Stimulated activated CD4-positive, alpha-beta T cell treated with anti-CD3 and anti-CD28 coated beads, Interleukin-12 subunit alpha, Interleukin-12 subunit beta, amount 100 ng/mL, for 4 hours (primary cell): ENCODE results near the gene SAMM50.

Experiments used
- DNase-seq: peaks from one replicate; pipeline ENCODE4 v3.0.0-alpha.2; 2020

Gene SAMM50

DNA sequence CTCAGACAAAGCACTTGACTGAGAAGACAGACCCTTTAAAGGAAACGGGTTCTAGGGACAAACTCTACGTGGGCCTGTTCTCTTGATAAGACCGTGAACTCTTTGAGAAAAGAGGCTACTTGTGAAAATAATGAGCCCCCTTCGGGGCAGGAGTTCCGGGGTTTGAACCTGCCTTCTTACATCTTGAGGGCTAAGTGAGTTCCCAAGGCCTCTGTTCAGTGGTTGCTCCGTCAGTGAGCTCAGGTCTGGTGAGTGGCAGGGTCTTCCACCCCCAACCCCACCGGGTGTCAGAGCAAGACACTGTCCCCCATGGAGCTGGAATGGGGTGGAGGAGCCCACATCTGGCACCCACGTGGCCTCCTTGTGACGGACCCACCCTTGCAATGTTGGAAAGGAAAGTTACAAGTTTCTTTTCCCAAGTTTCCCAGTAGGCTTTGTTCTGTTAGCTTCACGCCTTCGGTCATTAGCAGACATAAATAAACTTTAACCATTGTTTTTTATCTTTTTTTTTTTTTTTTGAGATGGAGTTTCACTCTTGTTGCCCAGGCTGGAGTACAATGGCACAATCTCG, 6.3 kb upstream of the SAMM50 start:
- DNase-seq, result no peak

GRCh38 chr22:43951391-43951790, 3.9 kb upstream of the SAMM50 start:
- no peak for DNase-seq

DNA sequence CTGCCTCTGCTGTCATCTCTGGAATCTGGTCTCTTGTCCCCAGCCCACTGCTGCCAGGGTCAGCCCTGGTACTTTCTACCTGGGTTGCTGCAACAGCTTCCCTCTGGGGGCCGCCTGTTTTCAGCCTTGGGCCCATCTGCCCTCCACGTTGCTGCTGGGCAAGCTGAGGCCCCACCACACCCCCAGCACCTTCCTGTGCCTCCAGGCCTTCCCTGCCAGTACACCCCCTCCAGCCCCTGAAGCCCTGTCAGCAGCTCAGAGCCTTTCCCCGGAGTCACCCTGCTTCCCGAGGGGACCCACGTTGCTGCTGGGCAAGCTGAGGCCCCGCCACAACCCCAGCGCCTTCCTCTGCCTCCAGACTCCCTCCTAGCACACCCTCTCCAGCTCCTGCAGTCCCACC, 3.3 kb upstream of the SAMM50 start:
- DNase-seq, result no peak

DNA sequence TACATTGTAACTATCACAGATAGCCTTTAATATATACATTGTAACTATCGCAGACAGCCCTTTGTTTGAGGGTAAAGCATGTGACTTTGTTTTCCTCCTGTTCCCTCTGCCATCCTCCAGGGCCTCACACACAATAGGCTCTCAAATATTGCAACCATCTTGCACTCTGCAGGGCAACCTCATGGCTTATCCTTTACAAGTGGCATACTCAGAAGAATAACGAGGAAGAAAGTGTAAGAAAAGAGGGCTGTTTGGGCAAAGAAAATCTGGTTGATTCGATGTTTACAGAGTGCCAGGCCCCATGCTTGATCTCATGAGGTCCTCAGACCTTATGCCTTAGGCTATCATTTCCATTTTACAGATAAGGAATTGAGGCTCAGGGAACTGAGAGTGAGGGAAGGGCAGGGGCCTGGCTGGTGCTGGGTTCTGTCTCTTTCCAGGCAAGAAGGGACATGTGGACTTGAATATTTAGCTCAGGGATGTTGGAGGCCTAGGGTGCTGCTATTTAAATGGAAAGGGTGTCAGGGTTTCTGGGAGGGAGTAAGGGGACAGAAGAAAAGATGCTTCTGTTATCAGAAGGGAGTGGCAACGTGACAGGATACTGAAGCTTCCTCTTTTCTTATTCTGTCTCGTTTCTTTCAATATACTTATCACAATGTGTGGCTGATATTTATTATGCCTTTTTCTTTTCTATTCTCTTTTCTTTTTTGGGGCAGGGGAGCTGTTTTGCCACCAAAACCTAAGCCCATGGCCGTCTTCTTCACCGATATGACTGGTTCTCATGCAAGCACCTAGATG, 1.1 kb upstream of the SAMM50 start:
- no peak for DNase-seq

GRCh38 chr22:43955883-43956782, 891 bp downstream of the SAMM50 start:
- no peak for DNase-seq

DNA sequence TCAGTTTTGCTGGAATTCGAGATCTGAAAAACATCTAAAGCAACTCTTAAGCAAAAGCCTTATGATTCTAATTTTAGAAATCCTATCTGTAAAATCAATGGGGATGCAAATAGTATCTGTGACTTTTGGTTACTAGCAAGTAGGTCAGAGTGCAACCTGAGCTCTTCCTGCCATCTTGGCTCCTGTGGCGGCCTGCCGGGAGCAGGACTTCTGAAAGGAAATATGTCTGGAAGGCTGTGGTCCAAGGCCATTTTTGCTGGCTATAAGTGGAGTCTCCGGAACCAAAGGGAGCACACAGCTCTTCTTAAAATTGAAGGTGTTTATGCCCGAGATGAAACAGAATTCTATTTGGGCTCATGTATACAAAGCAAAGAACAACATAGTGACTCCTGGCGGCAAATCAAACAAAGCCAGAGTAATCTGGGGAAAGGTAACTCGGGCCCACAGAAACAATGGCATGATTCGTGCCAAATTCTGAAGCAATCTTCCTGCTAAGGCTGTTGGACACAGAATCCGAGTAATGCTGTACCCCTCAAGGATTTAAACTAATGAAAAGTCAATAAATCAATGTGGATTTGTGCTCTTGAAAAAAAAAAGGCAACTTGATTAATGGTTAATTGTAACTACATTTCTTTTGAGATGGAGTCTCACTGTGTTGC, 1.7 kb downstream of the SAMM50 start:
- DNase-seq, result no peak

DNA sequence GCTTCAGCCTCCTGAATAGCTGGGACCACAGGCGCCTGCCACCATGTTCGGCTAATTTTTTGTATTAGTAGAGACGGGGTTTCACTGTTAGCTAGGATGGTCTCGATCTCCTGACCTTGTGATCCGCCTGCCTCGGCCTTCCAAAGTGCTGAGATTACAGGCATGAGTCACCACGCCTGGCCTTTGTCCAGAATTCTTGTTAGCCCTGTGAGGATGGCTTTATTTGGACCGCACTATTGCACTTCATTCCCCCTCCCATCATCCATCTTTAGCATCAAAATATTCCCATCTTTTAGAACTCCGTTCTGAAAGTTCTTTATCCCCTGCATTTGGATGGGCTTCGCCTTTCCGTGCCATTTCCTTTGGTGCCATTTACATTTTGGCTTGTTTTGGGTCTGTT, 2.6 kb downstream of the SAMM50 start:
- DNase-seq, result no peak

GRCh38 chr22:43964314-43964857, 9.1 kb downstream of the SAMM50 start:
- DNase-seq, result no peak

GRCh38 chr22:43967069-43967468, 11.8 kb downstream of the SAMM50 start:
- no peak for DNase-seq

GRCh38 chr22:43968614-43969013, 13.4 kb downstream of the SAMM50 start:
- DNase-seq, result no peak

DNA sequence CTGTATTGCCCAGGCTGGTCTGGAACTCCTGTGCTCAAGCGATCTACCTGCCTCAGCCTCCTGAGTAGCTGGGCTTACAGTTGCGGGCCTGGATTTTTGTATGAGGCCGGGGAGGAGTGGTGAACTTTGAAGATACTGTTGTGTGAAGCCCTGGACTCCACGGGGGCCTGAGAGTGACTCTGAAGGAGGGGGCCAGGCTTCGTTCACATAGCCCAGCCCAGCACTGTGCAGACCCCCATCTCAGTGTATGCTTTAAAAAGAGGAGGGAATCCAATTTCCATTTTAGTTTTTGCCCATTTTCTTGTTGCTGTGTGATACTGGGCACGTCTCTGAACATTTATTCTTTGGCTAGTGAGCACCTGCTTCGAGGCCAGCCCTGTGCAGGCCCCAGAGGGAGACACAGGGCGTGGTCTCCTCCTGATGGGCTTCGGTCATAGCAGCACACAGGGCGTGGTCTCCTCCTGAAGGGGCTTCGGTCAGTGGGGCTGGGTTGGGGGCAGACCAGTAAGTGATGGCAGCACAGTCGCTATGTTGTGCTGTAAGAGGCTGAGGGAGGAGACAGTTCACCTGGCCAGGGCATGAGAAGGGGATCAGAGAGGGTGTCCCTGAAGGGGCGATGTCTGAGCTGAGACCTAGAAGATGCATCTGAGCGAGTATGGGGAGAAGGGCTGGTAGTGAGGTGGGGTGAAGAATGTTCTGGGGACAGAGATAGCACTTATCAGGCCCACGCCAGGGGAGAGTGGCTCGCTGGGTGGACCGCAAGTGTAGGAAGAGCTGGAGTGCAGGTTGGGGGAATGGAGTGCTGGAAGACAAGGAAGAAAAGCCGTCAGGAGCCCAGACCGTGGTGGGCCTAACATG, 14.0 kb downstream of the SAMM50 start:
- no peak for DNase-seq

DNA sequence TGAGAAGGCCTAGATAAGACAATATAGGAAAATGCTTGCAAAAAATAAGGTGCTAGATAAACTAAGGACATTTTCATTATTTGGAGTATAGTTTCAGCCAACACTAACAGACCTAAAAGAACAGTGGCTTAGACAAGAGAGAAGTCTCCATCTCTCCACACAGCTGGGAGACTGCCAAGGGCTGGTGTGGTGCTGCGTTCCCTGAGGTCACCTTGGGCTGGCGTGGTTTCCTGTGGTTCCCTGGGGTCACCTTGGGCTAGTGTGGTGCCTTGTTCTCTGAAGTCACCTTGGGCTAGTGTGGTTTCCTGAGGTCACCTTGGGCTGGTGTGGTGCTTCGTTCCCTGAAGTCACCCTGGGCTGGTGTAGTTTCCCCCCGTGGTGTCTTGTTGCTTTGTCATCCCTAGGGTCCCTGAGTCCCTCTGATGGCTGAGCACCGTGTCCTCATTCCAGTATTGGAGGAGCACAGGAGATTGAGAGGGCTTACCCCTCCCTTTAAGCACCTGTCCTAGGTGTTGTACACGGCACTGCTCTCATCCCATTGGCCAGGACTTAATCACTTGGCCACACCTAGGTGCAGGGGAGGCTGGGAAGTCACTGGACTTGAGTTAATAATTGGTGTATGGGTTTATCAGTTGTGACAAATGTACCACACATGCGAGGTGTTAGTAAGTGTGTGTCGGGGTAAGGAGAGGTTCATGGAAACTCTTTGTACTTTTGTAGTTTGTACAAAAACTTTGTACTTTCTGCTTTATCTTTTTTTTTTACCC, 14.9 kb downstream of the SAMM50 start:
- no peak for DNase-seq

DNA sequence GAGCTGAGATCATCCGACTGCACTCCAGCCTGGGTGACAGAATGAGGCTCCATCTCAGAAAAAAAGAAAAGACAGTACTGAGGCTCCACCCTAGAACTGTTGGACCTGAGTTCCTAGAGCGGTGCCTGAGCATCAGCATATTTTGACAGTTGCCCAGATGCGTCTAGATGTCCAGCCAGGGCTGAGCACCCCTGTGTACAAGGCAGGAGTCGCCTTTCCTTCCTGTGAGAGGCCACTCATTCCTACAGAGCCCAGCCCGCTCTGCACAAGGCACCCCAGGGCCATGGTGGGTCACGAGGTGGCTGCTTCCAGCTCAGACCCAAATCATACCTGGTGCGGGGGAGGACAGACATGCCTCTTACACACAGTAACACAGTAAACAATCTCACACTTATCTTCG, 15.9 kb downstream of the SAMM50 start:
- DNase-seq, result no peak

DNA sequence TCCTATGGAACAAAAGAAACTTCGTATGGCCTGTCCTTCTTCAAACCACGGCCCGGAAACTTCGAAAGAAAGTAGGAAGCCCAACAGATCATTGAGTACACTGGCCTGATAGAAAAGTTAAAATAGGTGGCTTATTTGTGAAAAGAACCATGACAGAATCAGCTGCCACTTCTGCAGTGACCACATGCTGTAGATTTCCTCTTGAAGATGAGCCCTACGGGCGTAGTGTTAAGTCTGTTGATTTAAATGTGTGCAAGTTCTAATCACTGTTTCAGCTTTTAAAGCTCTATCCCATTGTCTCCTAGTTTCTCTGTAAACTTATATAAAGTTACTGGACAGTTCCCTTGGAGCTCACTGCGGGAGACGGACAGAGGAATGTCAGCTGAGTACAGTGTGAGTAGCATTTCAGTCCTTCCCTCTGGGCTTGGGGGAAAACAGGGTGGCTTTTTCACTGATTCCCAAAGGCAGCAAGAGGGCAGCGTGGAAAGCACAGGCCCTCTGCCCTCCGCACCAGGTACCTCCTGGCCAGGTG, 17.8 kb downstream of the SAMM50 start:
- no peak for DNase-seq

GRCh38 chr22:43974028-43974545, 18.8 kb downstream of the SAMM50 start:
- DNase-seq, result no peak

- DNase-seq, result no peak
These were observed 19.8 kb downstream of the SAMM50 start for GRCh38 chr22:43975041-43975440.

DNA sequence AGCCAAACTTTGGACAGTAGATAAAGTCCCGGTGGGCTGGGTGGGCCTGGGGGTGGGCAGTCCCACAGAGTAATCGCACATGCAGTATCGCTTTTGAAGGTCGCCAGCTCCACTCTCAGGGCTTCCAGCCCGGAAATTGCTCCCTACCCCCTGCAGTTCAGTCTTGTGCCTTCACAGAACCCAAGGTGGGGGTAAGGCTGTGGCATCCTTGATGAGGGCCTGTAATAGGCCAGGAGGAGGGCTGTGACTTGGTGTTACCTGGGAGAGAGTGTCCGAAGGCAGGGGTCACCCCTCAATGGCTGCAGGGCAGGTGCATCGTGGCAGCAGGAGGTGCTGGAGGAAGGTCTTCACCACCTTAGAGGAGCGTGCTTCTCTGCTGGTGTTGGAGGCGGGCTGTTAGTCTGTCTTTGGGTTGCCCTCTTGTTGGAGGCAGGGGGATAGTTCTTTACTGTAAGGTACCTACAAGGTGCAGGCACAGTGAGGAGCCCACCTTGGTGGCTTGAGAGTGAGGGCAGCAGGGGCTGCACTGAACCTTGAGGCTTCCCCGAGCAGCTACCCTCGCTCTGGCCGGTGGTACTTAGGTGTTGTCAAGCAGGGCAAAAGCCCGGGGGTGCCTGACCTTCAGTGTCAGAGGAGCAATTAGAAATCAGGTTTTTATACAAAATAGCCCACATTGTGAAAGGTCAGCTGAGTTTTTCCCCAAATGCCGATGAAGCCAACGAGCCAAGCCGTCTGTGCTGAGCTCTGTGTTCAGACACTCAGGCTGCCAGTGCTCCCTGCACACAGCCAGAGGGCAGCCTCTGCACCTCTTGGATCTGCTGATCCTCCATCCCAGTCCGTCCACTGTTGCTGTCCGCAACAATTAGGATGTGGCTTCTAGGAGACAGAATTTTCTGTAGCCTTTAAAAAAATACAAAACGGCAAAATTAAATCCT, 21.9 kb downstream of the SAMM50 start:
- no peak for DNase-seq

DNA sequence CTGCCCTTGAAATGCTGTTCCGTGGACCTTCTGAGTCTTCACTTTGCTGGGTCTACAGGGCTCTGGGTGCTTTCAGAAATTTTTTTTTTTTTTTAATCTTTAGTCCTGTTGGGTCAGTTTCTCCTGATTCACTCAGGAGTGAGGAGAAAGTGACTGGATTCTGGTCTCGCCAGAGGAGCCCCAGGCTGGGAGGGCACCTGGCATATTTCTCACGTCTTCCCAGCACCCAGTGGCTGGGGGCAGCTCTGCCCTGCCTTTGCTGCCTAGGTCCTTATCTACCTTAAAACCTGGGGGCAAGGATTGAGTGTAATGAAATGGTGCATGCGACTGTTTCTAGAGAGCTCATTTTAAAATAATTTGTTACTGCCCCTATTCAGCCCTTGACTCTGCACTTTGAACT, 23.3 kb downstream of the SAMM50 start:
- no peak for DNase-seq

DNA sequence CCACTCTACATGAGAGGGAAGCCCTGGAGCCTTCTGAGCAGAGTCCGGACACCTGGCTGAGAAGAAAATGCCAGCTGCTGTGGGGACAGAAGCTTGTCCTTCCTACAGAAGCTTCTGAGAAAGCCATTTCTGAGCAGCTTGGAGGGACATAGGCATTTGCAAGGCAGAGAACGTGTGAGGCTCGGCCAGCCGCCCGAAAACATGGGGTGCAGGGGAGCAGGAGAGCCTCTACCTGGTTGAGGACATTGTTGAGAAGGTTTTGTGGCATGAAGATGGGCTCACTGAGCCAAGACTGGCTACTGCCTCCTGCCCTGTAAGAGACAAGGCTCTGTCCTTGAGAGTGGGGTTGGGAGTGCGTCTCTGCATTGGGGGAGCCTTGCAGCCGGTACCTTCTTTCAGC, 25.3 kb downstream of the SAMM50 start:
- DNase-seq, result no peak
